NK-92 treated with Interleukin-12 subunit alpha and Interleukin-12 subunit beta, amount 100 ng/mL, for 24 hours (cell line): ENCODE results near the gene IL5RA.

ENCODE experiments used
- DNase-seq: peaks from one replicate; lab custom pipeline; 2025; lab: John Stamatoyannopoulos, UW

Gene IL5RA, protein sequence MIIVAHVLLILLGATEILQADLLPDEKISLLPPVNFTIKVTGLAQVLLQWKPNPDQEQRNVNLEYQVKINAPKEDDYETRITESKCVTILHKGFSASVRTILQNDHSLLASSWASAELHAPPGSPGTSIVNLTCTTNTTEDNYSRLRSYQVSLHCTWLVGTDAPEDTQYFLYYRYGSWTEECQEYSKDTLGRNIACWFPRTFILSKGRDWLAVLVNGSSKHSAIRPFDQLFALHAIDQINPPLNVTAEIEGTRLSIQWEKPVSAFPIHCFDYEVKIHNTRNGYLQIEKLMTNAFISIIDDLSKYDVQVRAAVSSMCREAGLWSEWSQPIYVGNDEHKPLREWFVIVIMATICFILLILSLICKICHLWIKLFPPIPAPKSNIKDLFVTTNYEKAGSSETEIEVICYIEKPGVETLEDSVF

DNA sequence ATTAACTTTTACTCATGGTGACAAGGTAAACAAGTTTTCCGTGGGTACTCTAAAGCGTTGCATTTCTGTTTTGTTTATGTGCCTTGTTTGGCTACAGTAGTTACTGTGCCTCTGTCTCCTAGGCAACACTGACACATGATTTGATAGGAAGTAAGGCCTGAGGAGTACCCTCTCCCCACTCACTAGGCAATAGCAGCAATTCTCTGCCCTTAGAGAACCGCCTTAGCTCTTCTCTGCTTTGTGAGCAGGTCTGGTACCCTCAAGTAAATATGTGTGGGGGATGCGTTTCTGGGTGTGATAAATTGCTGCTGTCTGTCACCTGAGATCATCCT is at the start of gene IL5RA:
Gene IL5RA, minus strand, starts transcription at position 76 of the 332 bp plus-strand sequence. CDS start 5,390 bp downstream, outside the sequence.
- DNase-seq: peak; percentile 13

GRCh38 chr3:3157484-3157883 is 47.3 kb upstream of the IL5RA start:
- DNase-seq: no peak

DNA sequence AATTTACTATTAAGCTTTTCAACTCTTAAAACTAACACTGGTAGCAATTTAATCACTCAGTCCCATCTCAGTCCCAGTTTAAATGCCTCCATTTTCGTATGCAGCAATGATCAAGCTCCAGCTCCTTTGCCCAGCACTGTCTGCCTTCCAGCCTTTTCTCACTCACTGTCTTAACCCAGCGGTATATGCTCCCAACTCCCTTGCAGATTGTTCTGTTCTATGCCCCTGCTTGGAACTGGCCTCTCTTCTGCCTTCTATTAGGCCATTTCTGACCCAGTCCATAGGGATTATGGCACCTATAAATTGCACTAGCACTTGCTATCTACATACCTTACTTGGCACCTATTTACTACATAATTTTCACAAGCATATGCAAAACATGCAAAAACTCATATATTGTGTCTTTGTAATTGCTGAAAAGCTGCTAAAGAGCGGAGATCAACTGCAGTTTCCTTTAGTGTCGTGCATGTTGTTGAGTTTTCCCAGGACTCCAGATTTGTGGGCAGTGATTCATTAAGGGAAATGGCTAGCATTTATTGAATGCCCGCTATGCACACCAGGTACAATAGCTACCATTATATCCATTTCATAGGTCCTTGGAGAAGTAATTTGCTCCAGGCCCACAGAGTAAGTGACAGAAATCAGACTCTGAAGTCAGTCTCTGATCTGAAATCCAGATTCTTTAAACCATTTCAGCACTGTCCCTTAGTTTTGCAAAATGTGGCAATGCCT is 44.9 kb upstream of the IL5RA start:
- no peak for DNase-seq

DNA sequence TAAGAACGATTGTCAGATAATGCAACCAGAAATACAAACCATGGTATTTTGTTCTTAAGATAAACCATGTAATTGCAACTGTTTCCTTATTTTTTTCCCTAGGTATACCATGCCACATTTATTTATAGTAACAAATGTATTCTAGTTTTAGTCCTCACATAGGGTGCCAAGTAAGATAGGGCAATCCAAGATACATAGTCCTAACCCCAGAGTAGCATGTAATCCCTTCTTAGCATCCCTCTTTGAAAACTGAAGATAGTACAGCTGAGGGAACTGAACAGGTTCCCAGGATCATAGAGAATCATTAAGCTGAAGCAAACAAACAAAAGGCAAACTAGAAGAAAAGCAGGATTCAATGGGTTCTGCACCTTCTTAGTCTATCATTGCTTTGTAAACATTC is 41.3 kb upstream of the IL5RA start:
- no peak for DNase-seq

DNA sequence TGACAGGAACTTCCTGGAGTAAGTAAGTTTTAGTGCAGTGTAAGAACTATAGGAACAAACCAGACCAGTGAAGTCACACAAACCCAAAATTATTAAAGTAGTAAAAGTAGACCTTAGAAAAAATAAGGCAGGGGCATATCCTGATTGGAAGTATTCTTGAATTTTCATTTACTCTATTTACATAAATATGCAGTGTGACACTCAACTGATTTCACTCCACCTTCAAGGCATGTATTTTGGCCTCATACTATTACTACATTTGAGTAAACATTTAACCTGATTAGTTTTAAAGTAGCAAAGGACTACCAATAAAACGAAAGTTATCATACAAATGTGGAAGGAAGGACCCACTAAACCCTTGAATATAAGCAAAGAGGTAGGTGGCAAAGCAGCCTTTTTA is 39.4 kb upstream of the IL5RA start:
- DNase-seq: no peak

DNA sequence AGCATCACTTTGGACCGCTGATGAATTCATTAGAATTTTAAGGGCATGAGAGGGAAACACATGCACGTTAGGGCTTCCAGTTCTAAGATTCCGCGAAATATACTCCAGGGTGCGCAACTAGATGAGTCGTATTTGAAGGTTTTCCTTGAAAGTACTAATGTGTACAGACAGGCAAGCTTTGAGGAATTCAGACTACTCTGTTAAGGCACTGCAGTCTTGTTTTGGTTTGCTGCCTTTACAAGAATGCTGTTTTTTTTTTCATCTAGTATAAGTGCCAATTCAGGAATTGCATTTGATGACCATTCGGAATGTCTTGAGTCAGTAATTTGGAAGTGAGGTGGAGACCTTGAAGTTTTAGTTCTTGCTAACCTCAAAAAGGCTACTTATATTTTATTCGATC is 35.7 kb upstream of the IL5RA start:
- DNase-seq: no peak

- DNase-seq: no peak
Measured at GRCh38 chr3:3141939-3142338, 31.8 kb upstream of the IL5RA start.

GRCh38 chr3:3137526-3137925 is 27.4 kb upstream of the IL5RA start:
- no peak for DNase-seq

GRCh38 chr3:3134750-3135448 is 24.7 kb upstream of the IL5RA start:
- no peak for DNase-seq

GRCh38 chr3:3133500-3133899 is 23.3 kb upstream of the IL5RA start:
- no peak for DNase-seq

GRCh38 chr3:3129579-3129978 is 19.4 kb upstream of the IL5RA start:
- DNase-seq: no peak

- no peak for DNase-seq
Measured at GRCh38 chr3:3127432-3128010, 17.3 kb upstream of the IL5RA start.

DNA sequence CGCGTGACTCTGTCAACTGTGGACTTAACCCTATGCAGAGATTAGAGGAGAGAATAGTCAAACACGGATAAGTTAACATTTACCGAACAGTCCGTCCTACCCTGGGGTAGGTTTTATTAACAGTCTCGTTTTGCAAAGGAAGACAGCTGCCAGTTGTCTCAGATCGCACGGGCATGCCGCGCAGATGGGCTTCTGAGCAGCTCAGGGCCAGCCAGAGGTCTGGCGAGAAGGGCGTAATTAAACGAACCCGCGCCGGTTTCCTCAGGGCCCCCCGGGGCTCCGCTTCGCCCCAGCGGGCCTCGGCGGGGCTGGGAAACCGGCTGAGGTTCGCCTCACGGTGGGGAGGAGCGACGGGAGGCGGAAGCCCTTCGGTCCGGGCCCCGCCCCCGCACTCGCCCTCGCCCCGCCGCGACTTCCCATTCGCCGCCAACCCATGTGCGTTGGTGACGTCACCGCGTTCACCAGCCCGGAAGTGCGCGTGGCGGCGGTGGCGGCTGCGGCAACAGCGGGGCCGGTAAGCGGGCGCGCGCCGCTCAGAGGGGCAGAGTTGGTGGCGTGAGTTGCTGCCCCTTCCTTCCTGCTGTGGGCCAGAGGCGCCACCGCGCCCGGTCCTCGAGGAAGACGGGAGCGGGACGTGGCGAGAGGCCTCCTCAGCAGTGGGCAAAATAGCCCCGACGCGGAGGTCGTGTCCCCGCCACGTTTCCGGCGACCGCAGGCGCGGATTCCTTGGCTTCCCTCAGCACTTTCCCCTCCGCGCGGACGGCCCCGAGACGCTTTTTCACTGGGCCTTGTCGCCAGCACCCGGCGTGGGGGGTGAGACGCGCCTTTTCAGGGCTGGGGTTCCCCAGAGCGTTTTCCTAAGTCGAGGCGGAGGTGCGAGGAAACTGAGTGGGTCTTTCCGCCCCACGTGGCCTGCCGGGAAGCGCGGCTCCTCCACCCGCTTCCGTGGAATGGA is 16.6 kb upstream of the IL5RA start, which contains the start of gene TRNT1:
Gene TRNT1, plus strand, starts transcription at position 464 of the 955 bp plus-strand sequence. CDS start 2,101 bp downstream, outside the sequence.
- DNase-seq: peak; percentile 85

GRCh38 chr3:3125977-3126376 is 15.8 kb upstream of the IL5RA start:
- DNase-seq: no peak

DNA sequence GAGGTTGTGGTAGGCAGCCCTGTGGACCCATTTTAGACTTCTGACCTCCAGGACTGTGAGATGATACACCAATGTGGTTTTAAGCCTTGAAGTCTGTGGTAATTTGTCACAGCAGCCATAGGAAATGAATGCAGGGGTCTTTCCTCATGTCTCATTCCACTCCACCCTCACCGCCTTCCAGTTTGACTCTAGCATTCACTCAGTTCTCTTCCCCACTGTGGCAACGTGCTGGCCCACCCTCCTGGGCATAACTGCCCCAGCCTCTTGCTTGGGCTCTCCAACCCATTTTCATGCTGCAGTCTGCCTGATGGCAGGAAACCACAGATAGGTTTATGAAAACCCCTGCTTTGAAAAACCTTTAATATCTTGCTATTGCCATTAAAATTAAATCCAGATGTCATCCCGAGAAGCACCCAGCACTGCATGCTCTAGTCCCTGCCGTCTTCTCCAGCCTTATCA is 9.2 kb upstream of the IL5RA start:
- DNase-seq: peak; percentile 34

- no peak for DNase-seq
Measured at GRCh38 chr3:3117651-3118050, 7.5 kb upstream of the IL5RA start.

DNA sequence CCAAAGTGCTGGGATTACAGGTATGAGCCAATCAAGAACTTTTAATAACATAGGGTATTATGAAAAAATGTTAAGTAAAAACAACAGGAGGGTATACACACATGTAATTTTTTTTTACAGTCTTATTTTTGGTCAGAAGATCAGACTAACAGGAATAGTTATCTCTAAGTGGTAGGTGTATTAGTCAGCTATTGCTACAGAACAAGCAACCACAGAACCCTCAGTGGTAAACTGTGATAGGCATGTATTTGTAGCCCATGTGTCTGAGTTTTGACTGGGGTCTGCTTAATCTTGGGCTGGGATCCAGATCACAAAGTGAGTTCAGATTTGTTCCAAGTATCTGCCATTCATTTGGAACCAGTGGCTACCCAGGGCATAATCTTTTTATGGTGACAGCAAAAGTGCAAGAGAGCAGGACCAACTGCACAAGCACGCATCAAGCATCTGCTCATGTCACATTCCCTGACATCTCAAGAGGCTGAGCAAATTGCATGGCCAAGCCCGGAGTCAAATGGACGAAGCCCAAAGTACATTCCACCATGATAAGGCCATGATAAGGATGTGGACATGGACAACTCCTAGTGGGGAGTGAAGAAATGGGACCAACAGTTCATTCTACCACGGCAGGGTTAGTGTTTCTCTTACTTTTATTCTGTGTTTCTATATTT is 3.0 kb upstream of the IL5RA start:
- DNase-seq: no peak

DNA sequence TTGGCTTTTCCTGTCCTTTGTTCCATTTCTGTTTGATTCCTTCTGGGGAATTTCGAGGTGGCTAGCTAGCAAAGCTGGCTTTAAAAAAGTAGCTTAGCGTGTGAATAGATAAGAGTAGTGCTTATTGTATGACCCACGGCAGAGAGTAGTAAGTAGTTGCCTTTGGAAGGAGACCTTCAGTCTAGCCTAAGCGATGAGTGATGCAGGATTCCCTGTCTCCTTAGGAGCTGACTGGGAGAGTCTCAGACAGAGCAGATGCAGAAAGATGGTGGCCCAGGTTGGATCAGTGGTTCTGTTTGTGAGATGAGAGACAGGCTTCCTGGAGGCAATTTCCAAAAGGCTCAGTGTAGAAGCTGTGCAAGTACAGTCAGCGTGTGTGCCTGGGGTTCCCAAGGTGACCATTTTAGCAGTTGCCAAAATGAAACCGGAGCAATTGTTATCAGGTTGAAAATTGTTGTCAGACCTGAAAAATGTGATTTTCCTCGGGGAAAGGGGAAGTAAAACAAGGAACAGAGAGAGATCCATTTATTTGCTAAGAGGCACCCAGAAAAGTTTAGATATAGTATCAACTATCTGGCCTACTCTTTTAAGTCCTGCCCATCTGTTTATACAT is 681 bp upstream of the IL5RA start:
- DNase-seq: no peak

GRCh38 chr3:3109407-3110298 is 521 bp downstream of the IL5RA start:
- DNase-seq: no peak
